ENCODE data around the gene RIPOR2.

RIPOR2 gene

DNA sequence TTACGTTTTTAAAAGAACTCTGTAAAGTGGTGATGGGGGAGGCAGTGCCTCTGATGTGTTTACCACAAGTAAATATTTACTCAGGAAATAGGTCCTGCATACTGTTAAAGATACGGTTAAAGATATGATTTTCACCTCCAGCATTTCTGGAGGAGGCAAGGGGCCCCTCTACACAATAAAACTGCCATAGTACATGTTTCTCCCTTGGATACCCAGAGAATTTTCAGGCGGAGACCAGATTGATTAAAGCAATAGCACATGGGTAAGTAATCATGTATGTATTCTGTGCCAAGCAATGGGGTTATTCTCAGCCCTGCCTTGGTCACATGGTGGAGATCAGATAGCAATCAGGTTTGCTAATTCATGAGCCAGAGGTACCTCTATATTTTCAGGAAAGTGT, 9.6 kb downstream of the RIPOR2 start:
- TF ChIP-seq, protein P1, sequence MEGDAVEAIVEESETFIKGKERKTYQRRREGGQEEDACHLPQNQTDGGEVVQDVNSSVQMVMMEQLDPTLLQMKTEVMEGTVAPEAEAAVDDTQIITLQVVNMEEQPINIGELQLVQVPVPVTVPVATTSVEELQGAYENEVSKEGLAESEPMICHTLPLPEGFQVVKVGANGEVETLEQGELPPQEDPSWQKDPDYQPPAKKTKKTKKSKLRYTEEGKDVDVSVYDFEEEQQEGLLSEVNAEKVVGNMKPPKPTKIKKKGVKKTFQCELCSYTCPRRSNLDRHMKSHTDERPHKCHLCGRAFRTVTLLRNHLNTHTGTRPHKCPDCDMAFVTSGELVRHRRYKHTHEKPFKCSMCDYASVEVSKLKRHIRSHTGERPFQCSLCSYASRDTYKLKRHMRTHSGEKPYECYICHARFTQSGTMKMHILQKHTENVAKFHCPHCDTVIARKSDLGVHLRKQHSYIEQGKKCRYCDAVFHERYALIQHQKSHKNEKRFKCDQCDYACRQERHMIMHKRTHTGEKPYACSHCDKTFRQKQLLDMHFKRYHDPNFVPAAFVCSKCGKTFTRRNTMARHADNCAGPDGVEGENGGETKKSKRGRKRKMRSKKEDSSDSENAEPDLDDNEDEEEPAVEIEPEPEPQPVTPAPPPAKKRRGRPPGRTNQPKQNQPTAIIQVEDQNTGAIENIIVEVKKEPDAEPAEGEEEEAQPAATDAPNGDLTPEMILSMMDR (conservative IDR thresholded peaks at IDR 0.05; ENCODE audit: low read length) = no peak
- H3K4me3 ChIP-seq (ENCODE audit: low read length) = no peak overlapping the region
- no peak for DNase-seq (ENCODE audit: low read depth)

GRCh38 chr6:24925661-24926060, 10.1 kb downstream of the RIPOR2 start:
- TF ChIP-seq, protein P1 (conservative IDR thresholded peaks at IDR 0.05; ENCODE audit: low read length) = no peak
- no peak overlapping the region for H3K4me3 ChIP-seq (ENCODE audit: low read length)
- DNase-seq (ENCODE audit: low read depth) = no peak

GRCh38 chr6:24924580-24925356, 11.0 kb downstream of the RIPOR2 start:
- no peak overlapping the region for H3K4me3 ChIP-seq (ENCODE audit: low read length)
- TF ChIP-seq, protein P1 (conservative IDR thresholded peaks at IDR 0.05; ENCODE audit: low read length) = no peak
- no peak for DNase-seq (ENCODE audit: low read depth)

- no peak overlapping the region for H3K4me3 ChIP-seq (ENCODE audit: low read length)
- no peak for DNase-seq (ENCODE audit: low read depth)
- TF ChIP-seq, protein P1 (conservative IDR thresholded peaks at IDR 0.05; ENCODE audit: low read length) = no peak
Observed at GRCh38 chr6:24923885-24924401, 11.8 kb downstream of the RIPOR2 start.

GRCh38 chr6:24922814-24923213, 12.9 kb downstream of the RIPOR2 start:
- TF ChIP-seq, protein P1 (conservative IDR thresholded peaks at IDR 0.05; ENCODE audit: low read length) = no peak
- H3K4me3 ChIP-seq (ENCODE audit: low read length) = no peak overlapping the region
- DNase-seq (ENCODE audit: low read depth) = no peak

- no peak overlapping the region for H3K4me3 ChIP-seq (ENCODE audit: low read length)
- no peak for DNase-seq (ENCODE audit: low read depth)
- TF ChIP-seq, protein P1 (conservative IDR thresholded peaks at IDR 0.05; ENCODE audit: low read length) = no peak
Observed at GRCh38 chr6:24922170-24922569, 13.6 kb downstream of the RIPOR2 start.

GRCh38 chr6:24920136-24920535, 15.6 kb downstream of the RIPOR2 start:
- no peak overlapping the region for H3K4me3 ChIP-seq (ENCODE audit: low read length)
- no peak for DNase-seq (ENCODE audit: low read depth)
- TF ChIP-seq, protein P1 (conservative IDR thresholded peaks at IDR 0.05; ENCODE audit: low read length) = no peak

All from AG10803 (cell line).